ENCODE measurements around the gene CFAP54.
"Not testable (repeated sequence)": the region's sequence is repeated elsewhere in the genome, so short reads cannot be mapped to it uniquely, and the experiment has no call there.

The CFAP54 gene

GRCh38 chr12:96473394-96474093 lies 15.8 kb upstream of the CFAP54 start:
- DNase-seq = no peak

DNA sequence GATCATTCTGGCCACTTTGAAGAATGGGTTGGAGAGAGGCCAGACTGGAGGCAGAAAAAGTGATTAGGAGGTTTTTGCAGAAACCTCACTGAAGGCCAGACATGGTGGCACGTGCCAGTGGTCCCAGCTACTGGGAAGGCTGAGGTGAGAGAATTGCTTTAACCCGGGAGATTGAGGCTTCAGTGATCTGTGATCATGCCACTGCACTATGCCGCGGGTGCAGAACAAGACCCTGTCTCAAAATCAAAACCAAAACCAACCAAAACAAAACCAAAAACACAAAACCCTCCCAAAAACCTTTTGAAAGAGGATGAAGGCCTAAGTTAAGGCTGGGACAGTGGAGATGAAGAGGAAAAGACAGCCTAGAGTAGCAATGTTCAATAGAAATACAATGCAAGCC lies 15.2 kb upstream of the CFAP54 start:
- no peak for DNase-seq

GRCh38 chr12:96478011-96478410 lies 11.4 kb upstream of the CFAP54 start:
- no peak for DNase-seq

DNA sequence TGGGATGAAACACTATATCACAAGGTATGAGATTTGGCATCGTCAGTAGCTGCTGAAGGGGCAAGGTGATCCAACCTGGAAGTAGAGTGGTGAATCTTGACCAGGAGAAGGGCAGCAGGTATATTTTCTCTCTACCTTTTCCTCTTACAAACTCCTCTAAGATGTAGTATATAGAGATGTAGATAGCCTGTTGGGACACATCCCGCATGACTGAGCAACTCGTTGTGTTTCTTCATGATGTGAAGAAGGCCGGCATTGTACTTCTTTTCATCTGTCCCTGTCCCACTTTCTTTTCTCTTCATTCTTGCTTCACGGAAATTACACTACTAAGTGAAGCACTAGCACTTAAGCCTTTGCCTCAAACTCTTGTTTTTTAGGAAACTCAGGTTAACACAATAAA lies 7.3 kb upstream of the CFAP54 start:
- DNase-seq = no peak

GRCh38 chr12:96483116-96483515 lies 6.3 kb upstream of the CFAP54 start:
- no peak for DNase-seq

DNA sequence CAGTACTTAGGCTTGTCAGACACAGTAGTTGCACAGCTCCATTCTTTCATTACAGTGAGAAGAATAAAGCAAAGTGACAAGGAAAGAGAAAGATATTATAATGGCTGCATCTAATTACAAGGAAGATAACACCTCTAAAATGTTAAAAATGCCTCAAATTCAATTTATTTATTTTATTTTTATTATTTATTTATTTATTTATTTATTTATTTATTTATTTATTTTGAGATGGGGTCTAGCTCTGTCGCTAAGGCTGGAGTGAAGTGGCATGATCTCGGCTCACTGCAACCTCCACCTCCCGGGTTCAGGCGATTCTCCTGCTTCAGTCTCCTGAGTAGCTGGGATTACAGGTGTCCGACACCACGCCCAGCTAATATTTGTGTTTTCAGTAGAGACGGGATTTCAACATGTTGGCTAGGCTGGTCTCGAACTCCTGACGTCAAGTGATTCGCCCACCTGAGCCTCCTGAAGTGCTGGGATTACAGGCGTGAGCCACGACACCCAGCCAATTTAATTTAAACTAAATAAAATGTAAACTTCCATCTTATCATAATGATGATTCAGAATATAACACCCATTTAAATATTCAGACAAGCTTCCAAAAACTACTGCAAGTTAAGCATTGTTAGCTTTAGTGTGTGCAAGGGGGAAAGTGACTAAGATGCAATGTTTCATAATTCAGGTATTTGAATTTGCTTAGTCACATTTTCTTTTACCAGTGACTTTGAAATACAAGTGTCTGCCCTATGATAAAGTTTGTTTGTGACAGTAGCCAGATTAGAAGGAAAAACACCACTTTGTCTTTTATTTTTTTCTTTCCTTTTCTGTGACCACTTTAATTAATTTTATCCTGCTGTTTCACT lies 2.4 kb upstream of the CFAP54 start:
- no peak for DNase-seq

DNA sequence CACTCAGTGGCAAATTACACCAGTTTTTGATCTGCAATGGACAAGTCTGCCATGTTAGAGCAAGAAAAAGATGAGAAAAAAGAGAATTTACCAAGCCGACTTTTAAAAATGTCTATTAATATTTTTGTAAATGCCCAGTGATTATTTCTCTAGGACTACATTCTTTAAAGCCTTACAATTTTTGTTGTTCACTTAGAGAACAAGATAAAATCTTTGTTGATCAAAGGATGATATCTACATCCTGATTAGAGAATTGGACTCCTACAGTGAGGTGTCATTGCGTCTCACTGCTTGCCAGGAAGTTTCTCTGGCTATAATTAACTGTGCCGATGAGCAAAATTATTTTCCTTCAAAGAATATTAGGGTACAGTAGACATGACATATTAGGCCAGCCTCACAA lies 1.7 kb upstream of the CFAP54 start:
- no peak for DNase-seq

DNA sequence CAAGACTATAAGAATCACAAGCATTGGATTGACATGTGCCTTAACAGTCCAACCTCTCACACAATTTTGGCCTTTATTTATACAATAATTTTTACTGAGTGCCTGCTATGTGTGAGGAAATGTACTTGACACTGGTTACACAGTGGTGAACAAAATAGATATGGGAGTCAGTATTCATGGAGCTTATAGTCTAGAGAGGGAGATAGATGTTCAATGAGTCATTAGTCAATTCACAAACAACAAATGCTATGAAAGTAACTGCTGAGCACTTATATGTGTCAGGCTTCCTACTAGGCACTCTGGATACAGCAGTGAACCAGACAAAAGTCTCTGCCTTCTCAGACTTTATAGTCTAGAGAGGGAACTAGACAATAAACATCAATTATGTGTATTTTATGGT lies 3.7 kb downstream of the CFAP54 start:
- DNase-seq = no peak

DNA sequence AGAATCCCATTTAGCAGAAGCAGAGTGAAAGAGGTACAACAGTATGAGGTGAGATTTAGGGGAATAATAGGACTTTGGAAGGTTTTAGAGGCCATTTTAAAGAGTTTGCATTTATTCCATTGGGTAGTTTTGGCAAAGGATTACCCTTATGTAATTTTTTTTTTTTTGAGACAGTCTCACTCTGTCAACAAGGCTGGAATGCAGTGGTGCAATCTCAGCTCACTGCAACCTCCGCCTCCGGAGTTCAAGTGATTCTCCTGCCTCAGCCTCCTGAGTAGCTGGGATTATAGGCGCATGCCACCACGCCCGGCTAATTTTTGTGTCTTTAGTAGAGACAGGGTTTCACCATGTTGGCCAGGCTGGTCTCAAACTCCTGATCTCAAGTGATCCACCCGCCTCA lies 4.8 kb downstream of the CFAP54 start:
- DNase-seq = not testable (repeated sequence)

- DNase-seq = no peak
Measured at GRCh38 chr12:96495155-96495554, 5.8 kb downstream of the CFAP54 start.

- DNase-seq = no peak
Measured at GRCh38 chr12:96495841-96496545, 6.6 kb downstream of the CFAP54 start.

- DNase-seq = no peak
Measured at GRCh38 chr12:96496944-96497343, 7.6 kb downstream of the CFAP54 start.

DNA sequence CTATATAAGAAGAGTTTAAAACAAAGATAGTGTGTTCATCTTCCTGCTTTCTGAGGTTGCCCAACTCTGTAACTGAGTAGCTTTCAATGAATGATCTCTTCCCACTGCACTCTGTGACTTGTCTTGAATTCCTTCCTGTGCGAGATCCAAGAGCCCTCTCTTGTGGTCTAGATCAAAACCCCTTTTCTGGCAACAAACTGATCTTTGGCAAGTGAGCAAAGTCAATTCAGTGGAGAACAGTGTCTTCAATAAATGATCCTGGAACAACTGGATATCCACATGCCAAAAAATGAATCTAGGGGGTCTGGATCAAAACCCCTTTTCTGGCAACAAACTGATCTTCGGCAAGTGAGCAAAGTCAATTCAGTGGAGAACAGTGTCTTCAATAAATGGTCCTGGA lies 8.5 kb downstream of the CFAP54 start:
- no peak for DNase-seq

GRCh38 chr12:96500693-96501092 lies 11.3 kb downstream of the CFAP54 start:
- no peak for DNase-seq

- DNase-seq = no peak
Measured at GRCh38 chr12:96501133-96501761, 11.9 kb downstream of the CFAP54 start.

DNA sequence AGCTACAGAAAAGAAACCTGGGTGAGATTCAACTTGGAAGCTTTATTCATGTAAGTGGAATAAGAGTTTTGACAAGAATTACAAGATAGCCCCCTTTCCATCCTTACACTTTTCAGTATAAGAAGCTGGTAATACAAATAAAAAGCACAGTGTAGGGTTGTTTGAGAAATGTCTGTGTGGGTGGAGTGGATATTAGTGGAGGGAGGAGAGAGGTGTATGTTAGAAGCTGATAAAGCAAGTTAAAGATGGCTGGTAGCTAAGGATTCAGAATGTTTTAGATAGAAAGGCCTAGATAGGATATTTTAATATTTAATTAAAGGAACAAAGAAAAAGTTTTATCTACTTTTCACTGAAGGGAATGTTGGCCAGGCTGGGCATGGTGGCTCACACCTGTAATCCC lies 12.5 kb downstream of the CFAP54 start:
- no peak for DNase-seq

DNA sequence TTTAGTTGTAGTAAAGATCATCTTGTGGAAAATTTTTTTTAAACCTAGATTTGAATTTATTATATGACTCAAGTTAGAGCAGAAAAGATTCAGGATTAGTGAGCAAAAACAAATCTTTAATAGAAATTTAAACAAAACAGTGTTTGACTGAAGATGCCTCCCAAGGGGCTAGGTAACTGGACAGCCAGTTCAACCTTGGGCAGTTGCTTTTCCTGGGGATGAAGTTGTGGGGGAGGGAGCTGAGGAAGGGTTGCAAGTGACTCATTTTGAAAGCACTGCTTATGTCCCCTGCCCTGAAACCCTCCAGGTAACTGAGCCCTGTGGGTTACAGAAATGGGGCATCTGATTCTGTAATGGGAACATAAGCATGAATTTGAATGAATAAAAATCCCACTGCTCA lies 13.1 kb downstream of the CFAP54 start:
- no peak for DNase-seq

GRCh38 chr12:96502949-96503532 lies 13.7 kb downstream of the CFAP54 start:
- no peak for DNase-seq

DNA sequence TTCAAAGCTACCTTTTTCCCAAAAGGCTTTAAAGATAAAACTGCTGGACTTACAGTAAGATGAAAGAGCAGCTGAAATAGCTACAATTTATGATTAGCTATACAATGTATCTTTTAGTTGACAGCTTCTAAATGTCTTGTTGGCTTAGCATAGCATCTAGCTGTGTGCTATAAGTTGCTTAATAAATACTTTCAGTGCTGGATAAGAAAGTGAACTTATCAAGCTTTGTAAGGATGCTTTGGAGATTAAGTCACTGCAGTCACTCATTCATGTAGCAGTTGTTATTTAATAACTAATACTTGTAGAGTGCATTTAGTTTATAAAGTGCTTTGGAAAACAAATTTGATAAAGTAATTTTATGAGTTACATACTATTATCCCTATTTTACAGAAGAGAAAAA lies 14.6 kb downstream of the CFAP54 start:
- DNase-seq = no peak

DNA sequence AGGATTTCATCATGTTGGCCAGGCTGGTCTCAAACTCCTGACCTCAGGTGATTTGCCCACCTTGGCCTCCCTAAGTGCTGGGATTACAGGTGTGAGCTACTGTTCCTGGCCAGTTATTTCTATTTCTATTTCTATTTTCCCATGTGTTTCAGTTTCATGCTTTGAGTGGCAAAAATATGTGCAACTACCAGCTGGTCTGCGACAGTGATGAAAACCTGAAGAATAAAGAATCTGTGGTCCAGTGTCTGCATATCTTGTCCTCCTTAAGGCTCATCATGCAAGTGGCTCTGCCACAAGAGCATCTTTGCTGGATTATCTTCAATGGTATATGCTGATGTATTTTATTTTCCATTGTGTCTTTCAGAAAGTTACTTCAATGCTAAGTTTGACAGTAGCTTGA lies 17.4 kb downstream of the CFAP54 start:
- no peak for DNase-seq

GRCh38 chr12:96510306-96510764 lies 21.0 kb downstream of the CFAP54 start:
- no peak for DNase-seq

- no peak for DNase-seq
Measured at GRCh38 chr12:96513166-96513565, 23.8 kb downstream of the CFAP54 start.

DNA sequence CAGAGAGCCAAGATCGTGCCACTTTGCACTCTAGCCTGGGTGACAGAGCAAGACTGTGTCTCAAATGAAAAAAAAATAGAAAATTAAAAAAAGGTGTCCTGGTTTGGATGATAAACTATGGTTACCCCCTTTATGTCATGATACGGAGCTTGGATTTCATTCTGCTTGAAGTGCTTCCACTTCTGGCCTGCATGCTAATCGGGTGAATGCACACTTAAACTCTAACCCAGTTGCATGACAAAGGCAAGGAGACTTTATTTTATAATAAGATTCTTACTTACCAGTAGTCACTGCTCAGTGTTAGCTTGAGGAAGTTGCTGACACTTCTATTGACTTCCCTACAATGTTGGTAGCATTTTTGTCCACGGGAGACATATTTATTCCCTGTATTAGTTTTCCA lies 24.3 kb downstream of the CFAP54 start:
- no peak for DNase-seq

All from GF-D8 (cell line).